ENCODE measurements around the gene KLF16. TPM values are rescaled to one million over a fixed set of nuclear protein-coding genes. Genes with fewer than 3 reads are reported as not detected.

The KLF16 gene
- total and polyA plus RNA-seq, 2 experiments from 2014 or later: 8.9 to 20.2 TPM

- TF ChIP-seq CTCF (conservative IDR thresholded peaks at IDR 0.05; ENCODE audit: low read depth in 2 of 2): 0 out of 4 replicates have a peak, but pooled peaks have one; percentile 0 to 15
- no peak for TF ChIP-seq NANOG (IDR thresholded peaks at IDR 0.05; ENCODE audit: borderline replicate concordance)
- Histone ChIP-seq H3K4me2 (peak overlapping the region; percentile 86), H3K4me1 (ENCODE audit: insufficient read depth) (peaks cover 44% of the 10 kb centered on the region), H3F3A (replicated peaks; ENCODE audit: low read depth) (peaks cover 21% of the 10 kb centered on the region), H3K79me2 (replicated peaks; ENCODE audit: insufficient read depth) (peaks cover 27% of the 10 kb centered on the region), H2AFZ (no peak overlapping the region), H3K9me2 (ENCODE audit: insufficient read depth) (no peaks in the 10 kb centered on the region), H3K27me3 (ENCODE audit: insufficient read depth) (no peaks in the 10 kb centered on the region), H4K20me1 (replicated peaks; ENCODE audit: insufficient read depth) (peaks cover 13% of the 10 kb centered on the region; the same call in 1 of the 2 replicates), H3K36me3 (ENCODE audit: insufficient read depth) (no peaks in the 10 kb centered on the region), H3K4me3 (peak overlapping the region; percentile 52), H3K27ac (ENCODE audit: low read depth) (peak overlapping the region; percentile 88)
- peak; percentile 56 for DNase-seq (ENCODE audit: low spot score)
- H3K4me1 Mint-ChIP-seq: peaks cover 55% of the 10 kb centered on the region
- no peak for ATAC-seq
- peaks cover 5% of the 10 kb centered on the region; the same call in 2 of the 3 replicates for H3K36me3 Mint-ChIP-seq (ENCODE audit: low read depth)
- peak overlapping the region; percentile 62 for H3K4me3 Mint-ChIP-seq
- H3K27me3 Mint-ChIP-seq (ENCODE audit: insufficient read depth, low read depth, poor library complexity): peaks cover 25% of the 10 kb centered on the region
- H3K9me3 Mint-ChIP-seq: no peaks in the 10 kb centered on the region
- peak overlapping the region; percentile 93 for H3K27ac Mint-ChIP-seq
Measured at GRCh38 chr19:1854542-1855039, 8.8 kb downstream of the KLF16 start.

- no peak for DNase-seq (ENCODE audit: low spot score)
- Mint-ChIP-seq H3K36me3 (ENCODE audit: low read depth) (peaks cover 5% of the 10 kb centered on the region; the same call in 2 of the 3 replicates), H3K9me3 (no peaks in the 10 kb centered on the region), H3K4me3 (no peak overlapping the region), H3K4me1 (peaks cover 51% of the 10 kb centered on the region), H3K27me3 (ENCODE audit: insufficient read depth, low read depth, poor library complexity) (peaks cover 25% of the 10 kb centered on the region), H3K27ac (no peak overlapping the region)
- Histone ChIP-seq H4K20me1 (replicated peaks; ENCODE audit: insufficient read depth) (peaks cover 13% of the 10 kb centered on the region; the same call in 1 of the 2 replicates), H3F3A (replicated peaks; ENCODE audit: low read depth) (peaks cover 25% of the 10 kb centered on the region), H3K4me2 (peak overlapping the region; percentile 86; the same call in 1 of the 2 replicates), H3K9me2 (ENCODE audit: insufficient read depth) (no peaks in the 10 kb centered on the region), H3K79me2 (replicated peaks; ENCODE audit: insufficient read depth) (peaks cover 22% of the 10 kb centered on the region), H3K27me3 (ENCODE audit: insufficient read depth) (no peaks in the 10 kb centered on the region), H3K36me3 (ENCODE audit: insufficient read depth) (no peaks in the 10 kb centered on the region), H2AFZ (no peak overlapping the region), H3K4me1 (ENCODE audit: insufficient read depth) (peaks cover 39% of the 10 kb centered on the region), H3K27ac (ENCODE audit: low read depth) (no peak overlapping the region), H3K4me3 (peak overlapping the region; percentile 52; the same call in 1 of the 2 replicates)
- ATAC-seq: no peak
- TF ChIP-seq ZNF331 (CRISPR knock-in tag; IDR thresholded peaks at IDR 0.05; ENCODE audit: low read depth) (no peak), EZH2 (IDR thresholded peaks at IDR 0.05; ENCODE audit: low read depth, unreplicated experiment) (no peak), ZNF114 (CRISPR knock-in tag; IDR thresholded peaks at IDR 0.05) (no peak), JUNB (IDR thresholded peaks at IDR 0.05; ENCODE audit: unreplicated experiment) (no peak), REST (IDR thresholded peaks at IDR 0.05; ENCODE audit: unreplicated experiment) (no peak), ZNF462 (CRISPR knock-in tag; IDR thresholded peaks at IDR 0.05) (no peak), EZH2phosphoT487 (IDR thresholded peaks at IDR 0.05; ENCODE audit: unreplicated experiment) (no peak), NANOG (IDR thresholded peaks at IDR 0.05; ENCODE audit: borderline replicate concordance) (no peak)
Measured at GRCh38 chr19:1854039-1854541, 9.3 kb downstream of the KLF16 start.

All from GM23338 (cell line).